HepG2 (cell line): ENCODE measurements around the gene VIT. TPM values are rescaled to one million over a fixed set of nuclear protein-coding genes. Genes with fewer than 3 reads are reported as not detected.

Experiments used
- ATF7 ChIP-seq, 2 experiments: fragments of 450-650 bp in 1 of 2; sonication (generic) in 1 of 2; formaldehyde crosslinking in 1 of 2; IDR thresholded peaks; 2 replicates each; pipeline versions ENCODE4 v1.4.0 to v1.6.1; 2016 to 2020; ENCODE audit warnings: antibody characterized with exemption in 1 of 2, mild to moderate bottlenecking in 1 of 2, missing genetic modification reagents in 1 of 2
- ATF7-NPFF ChIP-seq: sonication (generic); formaldehyde crosslinking; IDR thresholded peaks from 2 replicates; pipeline ENCODE4 v1.8.1; 2023; ENCODE audit warnings: mild to moderate bottlenecking, low read depth, missing genetic modification reagents, moderate library complexity
- CREB1 ChIP-seq, 2 experiments: fragments of 450-650 bp in 1 of 2; IDR thresholded peaks; 2 replicates each; pipeline ENCODE4 v1.6.1; 2016 to 2017; ENCODE audit warnings: control low read depth in 1 of 2, mild to moderate bottlenecking in 1 of 2, missing compliant biosample characterization in 1 of 2, missing genetic modification characterization in 1 of 2
- IKZF1 ChIP-seq: fragments of 450-650 bp; IDR thresholded peaks from 2 replicates; pipeline ENCODE4 v1.7.1; 2016
- PHF20 ChIP-seq: sonication (generic); formaldehyde crosslinking; IDR thresholded peaks from 2 replicates; pipeline ENCODE4 v1.5.0; 2020; ENCODE audit warnings: mild to moderate bottlenecking, missing genetic modification reagents
- SMC3 ChIP-seq: IDR thresholded peaks from 2 replicates; pipeline ENCODE4 v1.6.1; 2011; ENCODE audit warnings: low read length, improper control_type of control experiment
- TRIM22 ChIP-seq: fragments of 450-650 bp; IDR thresholded peaks from 2 replicates; pipeline ENCODE4 v1.6.1; 2017
- ZMYM4 ChIP-seq: sonication (generic); formaldehyde crosslinking; IDR thresholded peaks from 2 replicates; pipeline ENCODE4 v1.8.1; 2023; ENCODE audit warnings: mild to moderate bottlenecking, missing genetic modification reagents
- ZNF781 ChIP-seq: sonication (generic); formaldehyde crosslinking; IDR thresholded peaks from 2 replicates; pipeline ENCODE4 v1.5.1; 2020; ENCODE audit warnings: borderline replicate concordance, mild to moderate bottlenecking, missing genetic modification reagents; ENCODE audit errors: not compliant biosample characterization
- polyA plus RNA-seq, 8 experiments: library from polyadenylated mRNA; depleted of rRNA in 3 of 8; stranded (reverse) in 7 of 8; unstranded in 1 of 8; fragments of >200 nt; fragmentation: Illumina TruSeq in 4 of 8; extraction: Trizol in 4 of 8; gene quantifications; 2 replicates each; pipeline versions ENCODE4 v1.2.1 to v1.2.3, GENCODE V29; 2011 to 2016; ENCODE audit warnings: low read depth in 4 of 8, missing spikeins in 1 of 8, mixed read lengths in 1 of 8; ENCODE audit not compliant: insufficient read depth in 1 of 8
- total RNA-seq, 5 experiments: library from RNA; depleted of rRNA; stranded (reverse); fragments of >200 nt; fragmentation: Illumina TruSeq; extraction: Trizol; gene quantifications; 2 replicates each; pipeline ENCODE4 v1.2.3, GENCODE V29; 2016; ENCODE audit warnings: low read depth in 1 of 5
- TF ChIP-seq, protein P1 (sequence below): IDR thresholded peaks from 2 replicates; pipeline ENCODE4 v1.6.1; 2016; ENCODE audit warnings: missing compliant biosample characterization, missing genetic modification reagents, borderline replicate concordance
- TF ChIP-seq, protein P2 (sequence below): sonication (generic); formaldehyde crosslinking; IDR thresholded peaks from 2 replicates; pipeline ENCODE4 v1.5.1; 2020; ENCODE audit warnings: missing genetic modification reagents, mild to moderate bottlenecking, borderline replicate concordance

Gene VIT
- total and polyA plus RNA-seq, 2 of the 13 experiments (the other 11 are each of a cell fraction or from before 2014, with no cell fraction given): not detected

DNA sequence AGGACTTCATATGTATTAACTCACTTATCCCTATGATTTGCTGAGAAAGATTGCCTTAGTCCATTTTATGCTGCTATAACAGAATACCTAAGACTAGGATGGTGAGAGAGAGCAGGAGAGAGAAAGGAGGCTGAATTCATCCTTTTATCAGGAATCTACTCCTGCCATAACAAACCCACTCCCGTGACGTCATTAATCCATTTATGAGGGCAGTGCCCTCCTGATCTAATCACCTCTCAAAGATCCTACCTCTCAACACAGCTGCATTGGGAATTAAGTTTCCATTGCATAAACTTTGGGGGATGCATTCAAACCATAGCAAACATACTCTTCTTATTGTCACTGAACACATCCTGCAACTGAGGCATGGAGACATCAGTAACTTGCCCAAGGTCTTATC, 122.0 kb downstream of the VIT start (continued):
- TF ChIP-seq IKZF1 (no peak), SMC3 (no peak), CREB1 (IDR thresholded peaks at IDR 0.05) (peak; percentile 93), CREB1 (CRISPR knock-in tag; IDR thresholded peaks at IDR 0.05) (no peak), ATF7 (IDR thresholded peaks at IDR 0.05) (peak; percentile 78), ATF7 (CRISPR knock-in tag; IDR thresholded peaks at IDR 0.05) (no peak), ZMYM4 (CRISPR knock-in tag) (no peak), ATF7-NPFF (CRISPR knock-in tag) (no peak), TRIM22 (no peak), PHF20 (no peak), ZNF781 (CRISPR knock-in tag) (no peak)
- TF ChIP-seq, protein P1, sequence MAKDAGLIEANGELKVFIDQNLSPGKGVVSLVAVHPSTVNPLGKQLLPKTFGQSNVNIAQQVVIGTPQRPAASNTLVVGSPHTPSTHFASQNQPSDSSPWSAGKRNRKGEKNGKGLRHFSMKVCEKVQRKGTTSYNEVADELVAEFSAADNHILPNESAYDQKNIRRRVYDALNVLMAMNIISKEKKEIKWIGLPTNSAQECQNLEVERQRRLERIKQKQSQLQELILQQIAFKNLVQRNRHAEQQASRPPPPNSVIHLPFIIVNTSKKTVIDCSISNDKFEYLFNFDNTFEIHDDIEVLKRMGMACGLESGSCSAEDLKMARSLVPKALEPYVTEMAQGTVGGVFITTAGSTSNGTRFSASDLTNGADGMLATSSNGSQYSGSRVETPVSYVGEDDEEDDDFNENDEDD (CRISPR knock-in tag): no peak
- TF ChIP-seq, protein P2, sequence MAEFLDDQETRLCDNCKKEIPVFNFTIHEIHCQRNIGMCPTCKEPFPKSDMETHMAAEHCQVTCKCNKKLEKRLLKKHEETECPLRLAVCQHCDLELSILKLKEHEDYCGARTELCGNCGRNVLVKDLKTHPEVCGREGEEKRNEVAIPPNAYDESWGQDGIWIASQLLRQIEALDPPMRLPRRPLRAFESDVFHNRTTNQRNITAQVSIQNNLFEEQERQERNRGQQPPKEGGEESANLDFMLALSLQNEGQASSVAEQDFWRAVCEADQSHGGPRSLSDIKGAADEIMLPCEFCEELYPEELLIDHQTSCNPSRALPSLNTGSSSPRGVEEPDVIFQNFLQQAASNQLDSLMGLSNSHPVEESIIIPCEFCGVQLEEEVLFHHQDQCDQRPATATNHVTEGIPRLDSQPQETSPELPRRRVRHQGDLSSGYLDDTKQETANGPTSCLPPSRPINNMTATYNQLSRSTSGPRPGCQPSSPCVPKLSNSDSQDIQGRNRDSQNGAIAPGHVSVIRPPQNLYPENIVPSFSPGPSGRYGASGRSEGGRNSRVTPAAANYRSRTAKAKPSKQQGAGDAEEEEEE: no peak
- TF ChIP-seq, all 625 proteins: peak for 2
